ENCODE data around the gene FRMD4A. TPM values are rescaled to one million over a fixed set of nuclear protein-coding genes. Genes with fewer than 3 reads are reported as not detected.

FRMD4A gene
- total RNA-seq, 4 donors from 2014 or later: 4.0 to 12.7 (median 5.6) TPM

DNA sequence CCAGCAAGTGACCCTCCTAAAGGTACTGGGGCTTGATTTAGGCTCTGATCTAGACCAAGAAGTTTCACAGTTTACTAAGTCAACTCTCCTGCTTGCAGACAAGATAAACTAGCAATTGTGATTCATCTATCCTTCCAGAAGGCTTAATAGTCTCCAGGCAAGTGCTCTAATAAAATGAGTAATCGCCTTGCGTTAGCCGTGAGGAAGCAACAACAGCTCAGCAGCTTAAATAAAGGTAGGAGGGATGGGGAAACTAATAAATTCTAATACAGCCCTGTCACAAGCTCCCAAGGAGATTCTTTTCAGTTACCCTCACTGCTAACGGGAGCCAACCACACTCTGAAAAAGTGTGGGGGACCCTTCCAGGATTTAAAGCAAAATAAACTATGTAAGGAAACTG lies 48.4 kb downstream of the FRMD4A start:
- Histone ChIP-seq H3K4me1 (no peaks in the 10 kb centered on the region), H3K27ac (no peak overlapping the region), H3K27me3 (no peaks in the 10 kb centered on the region), H3K4me3 (no peak overlapping the region), H3K9me3 (no peaks in the 10 kb centered on the region), H3K36me3 (no peaks in the 10 kb centered on the region)
- DNase-seq: no peak
- no peak for TF ChIP-seq EP300 (IDR thresholded peaks at IDR 0.05; ENCODE audit: low read depth)
- TF ChIP-seq POLR2A (IDR thresholded peaks at IDR 0.05): no peak
- TF ChIP-seq, protein P1, sequence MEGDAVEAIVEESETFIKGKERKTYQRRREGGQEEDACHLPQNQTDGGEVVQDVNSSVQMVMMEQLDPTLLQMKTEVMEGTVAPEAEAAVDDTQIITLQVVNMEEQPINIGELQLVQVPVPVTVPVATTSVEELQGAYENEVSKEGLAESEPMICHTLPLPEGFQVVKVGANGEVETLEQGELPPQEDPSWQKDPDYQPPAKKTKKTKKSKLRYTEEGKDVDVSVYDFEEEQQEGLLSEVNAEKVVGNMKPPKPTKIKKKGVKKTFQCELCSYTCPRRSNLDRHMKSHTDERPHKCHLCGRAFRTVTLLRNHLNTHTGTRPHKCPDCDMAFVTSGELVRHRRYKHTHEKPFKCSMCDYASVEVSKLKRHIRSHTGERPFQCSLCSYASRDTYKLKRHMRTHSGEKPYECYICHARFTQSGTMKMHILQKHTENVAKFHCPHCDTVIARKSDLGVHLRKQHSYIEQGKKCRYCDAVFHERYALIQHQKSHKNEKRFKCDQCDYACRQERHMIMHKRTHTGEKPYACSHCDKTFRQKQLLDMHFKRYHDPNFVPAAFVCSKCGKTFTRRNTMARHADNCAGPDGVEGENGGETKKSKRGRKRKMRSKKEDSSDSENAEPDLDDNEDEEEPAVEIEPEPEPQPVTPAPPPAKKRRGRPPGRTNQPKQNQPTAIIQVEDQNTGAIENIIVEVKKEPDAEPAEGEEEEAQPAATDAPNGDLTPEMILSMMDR (IDR thresholded peaks at IDR 0.05): no peak
- no peak for TF ChIP-seq POLR2AphosphoS5 (IDR thresholded peaks at IDR 0.05)
- intact Hi-C loops (cut with DNase I; ENCODE audit: low total_unique reads): no loop called here
- 66% methylated on average over 4 of the region's 4 CpGs; no CpG with 5 or more reads in 1 of the 2 donors for WGBS, 2 donors (ENCODE audit: low coverage in 1 of 2)
- in situ Hi-C loops (cut with MboI; ENCODE audit: low pct_ligation_motif_present in 1 of 4, low pct_unique_long_range_greater_than_20kb in 1 of 4, low sequenced_read_pairs in 3 of 4): no loop called here

DNA sequence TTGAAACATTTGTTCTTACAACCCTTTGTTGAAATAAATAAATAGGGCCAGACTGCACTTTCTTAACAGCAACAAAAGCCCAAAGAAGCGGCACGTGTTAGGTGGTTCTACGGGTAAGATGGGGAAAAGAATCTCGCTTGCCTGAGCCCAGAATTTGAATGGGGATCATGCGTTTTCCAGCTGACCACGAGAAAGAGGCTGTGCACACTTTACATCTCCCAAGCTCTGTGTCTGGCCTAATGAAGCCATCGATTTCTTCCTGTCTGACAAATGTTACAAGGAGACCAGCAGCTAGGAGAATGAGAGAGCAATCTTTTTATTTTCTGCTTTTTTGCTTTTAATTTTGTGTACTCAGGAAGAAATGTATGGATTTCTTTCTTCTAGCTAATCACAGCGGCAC lies 52.2 kb downstream of the FRMD4A start:
- 51 to 71% methylated on average over 5 to 8 of the region's 8 CpGs for WGBS, 2 donors (ENCODE audit: low coverage in 1 of 2)
- no peaks in the 10 kb centered on the region for H3K9me3 ChIP-seq
- peaks cover 3% of the 10 kb centered on the region for H3K27me3 ChIP-seq
- H3K27ac ChIP-seq: no peak overlapping the region
- in situ Hi-C loops (cut with MboI; ENCODE audit: low pct_ligation_motif_present in 1 of 4, low pct_unique_long_range_greater_than_20kb in 1 of 4, low sequenced_read_pairs in 3 of 4): no loop called here
- intact Hi-C loops (cut with DNase I; ENCODE audit: low total_unique reads): no loop called here
- no peak overlapping the region for H3K4me3 ChIP-seq
- no peaks in the 10 kb centered on the region for H3K36me3 ChIP-seq
- DNase-seq: no peak
- H3K4me1 ChIP-seq: no peaks in the 10 kb centered on the region
- TF ChIP-seq EP300 (IDR thresholded peaks at IDR 0.05; ENCODE audit: low read depth) (no peak), POLR2AphosphoS5 (IDR thresholded peaks at IDR 0.05) (no peak), POLR2A (IDR thresholded peaks at IDR 0.05) (no peak)
- TF ChIP-seq, protein P1 (IDR thresholded peaks at IDR 0.05): no peak

DNA sequence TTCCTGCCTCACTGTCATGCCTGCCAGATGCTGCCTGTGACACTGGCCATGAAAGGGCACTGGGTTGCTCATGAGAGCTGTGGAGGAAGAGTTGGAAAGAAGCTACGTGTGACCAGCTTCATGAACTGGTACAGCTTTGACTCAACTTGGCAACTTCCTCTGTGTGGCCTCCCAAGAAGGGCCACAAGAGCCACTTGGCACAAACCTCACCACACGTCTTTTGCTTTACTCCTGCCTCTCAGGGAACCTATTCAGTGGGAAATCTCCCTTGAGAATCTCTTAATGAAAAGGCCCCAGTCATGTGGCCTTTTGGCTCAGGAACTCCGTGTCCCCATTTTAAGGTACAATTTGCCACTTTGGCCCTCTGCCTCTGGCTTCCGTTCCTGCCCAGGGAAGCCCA lies 54.5 kb downstream of the FRMD4A start:
- peaks cover 3% of the 10 kb centered on the region for H3K27me3 ChIP-seq
- DNase-seq: no peak
- no peaks in the 10 kb centered on the region for H3K36me3 ChIP-seq
- H3K27ac ChIP-seq: no peak overlapping the region
- in situ Hi-C loops (cut with MboI; ENCODE audit: low pct_ligation_motif_present in 1 of 4, low pct_unique_long_range_greater_than_20kb in 1 of 4, low sequenced_read_pairs in 3 of 4) (no loop called here), intact Hi-C loops (cut with DNase I; ENCODE audit: low total_unique reads) (no loop called here)
- WGBS, 2 donors (ENCODE audit: low coverage in 1 of 2): 72 to 83% methylated on average over 3 to 4 of the region's 4 CpGs
- H3K4me1 ChIP-seq: no peaks in the 10 kb centered on the region
- no peaks in the 10 kb centered on the region for H3K9me3 ChIP-seq
- no peak overlapping the region for H3K4me3 ChIP-seq
- TF ChIP-seq POLR2A (IDR thresholded peaks at IDR 0.05) (no peak), POLR2AphosphoS5 (IDR thresholded peaks at IDR 0.05) (no peak)

DNA sequence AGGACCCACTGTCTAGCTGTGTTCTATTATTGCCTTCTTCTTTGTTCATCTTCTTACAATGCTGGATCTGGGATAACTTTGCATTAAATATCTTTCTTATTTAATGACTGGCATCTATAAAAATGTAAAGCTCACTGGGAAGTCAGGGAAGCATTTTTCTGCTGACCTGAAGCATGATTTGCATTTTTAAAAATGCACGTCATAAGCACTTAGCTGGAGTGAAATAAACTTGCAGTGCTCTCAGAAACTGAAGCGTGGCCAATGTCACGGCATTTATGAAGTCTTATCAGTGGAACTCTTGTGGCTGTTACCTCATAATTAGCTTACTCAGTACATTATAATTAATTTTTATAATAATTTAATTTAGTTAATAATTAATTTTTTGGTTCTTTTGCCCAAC lies 59.1 kb downstream of the FRMD4A start:
- intact Hi-C loops (cut with DNase I; ENCODE audit: low total_unique reads): no loop called here
- no peaks in the 10 kb centered on the region for H3K4me1 ChIP-seq
- in situ Hi-C loops (cut with MboI; ENCODE audit: low pct_ligation_motif_present in 1 of 4, low pct_unique_long_range_greater_than_20kb in 1 of 4, low sequenced_read_pairs in 3 of 4): no loop called here
- no peaks in the 10 kb centered on the region for H3K36me3 ChIP-seq
- no peak overlapping the region for H3K4me3 ChIP-seq
- no peaks in the 10 kb centered on the region for H3K9me3 ChIP-seq
- no peak for DNase-seq
- H3K27ac ChIP-seq: no peak overlapping the region
- H3K27me3 ChIP-seq: peaks cover 3% of the 10 kb centered on the region
- 90 to 95% methylated on average over 3 of the region's 3 CpGs for WGBS, 2 donors (ENCODE audit: low coverage in 1 of 2)
- TF ChIP-seq POLR2AphosphoS5 (IDR thresholded peaks at IDR 0.05) (no peak), POLR2A (IDR thresholded peaks at IDR 0.05) (no peak)
- TF ChIP-seq, protein P1 (IDR thresholded peaks at IDR 0.05): no peak

DNA sequence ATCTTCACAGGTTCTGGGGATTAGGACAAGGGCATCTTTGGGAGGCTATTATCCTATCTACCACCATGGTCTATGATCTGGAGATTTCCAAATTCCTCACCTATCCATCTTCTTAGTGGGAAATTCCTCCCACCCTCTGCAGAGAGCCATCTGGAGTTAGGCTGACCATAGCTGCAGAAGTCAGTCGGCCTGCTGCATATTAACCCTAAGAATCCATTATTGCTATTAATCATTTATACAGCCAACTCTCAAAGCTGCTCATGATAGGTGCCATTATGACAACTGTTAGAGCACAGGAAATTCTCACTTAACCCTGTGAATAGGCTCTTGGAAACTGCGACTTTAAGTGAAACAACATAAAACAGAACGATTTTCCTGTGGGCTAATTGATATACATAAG lies 60.4 kb downstream of the FRMD4A start:
- no peaks in the 10 kb centered on the region for H3K9me3 ChIP-seq
- TF ChIP-seq, protein P1 (IDR thresholded peaks at IDR 0.05): no peak
- no peak for TF ChIP-seq POLR2A (IDR thresholded peaks at IDR 0.05)
- in situ Hi-C loops (cut with MboI; ENCODE audit: low pct_ligation_motif_present in 1 of 4, low pct_unique_long_range_greater_than_20kb in 1 of 4, low sequenced_read_pairs in 3 of 4) (no loop called here), intact Hi-C loops (cut with DNase I; ENCODE audit: low total_unique reads) (no loop called here)
- H3K27me3 ChIP-seq: no peaks in the 10 kb centered on the region
- H3K4me3 ChIP-seq: no peak overlapping the region
- WGBS, 2 donors (ENCODE audit: low coverage in 1 of 2): 69 to 77% methylated on average over 3 of the region's 3 CpGs
- no peaks in the 10 kb centered on the region for H3K36me3 ChIP-seq
- H3K4me1 ChIP-seq: no peaks in the 10 kb centered on the region
- no peak for DNase-seq
- no peak overlapping the region for H3K27ac ChIP-seq
